ENCODE measurements around the gene GNA12.

GNA12 gene

GRCh38 chr7:2714636-2715035, 129.5 kb downstream of the GNA12 start:
- no peak for DNase-seq (ENCODE audit: insufficient read length, low spot score)
- TF ChIP-seq POLR2A (IDR thresholded peaks at IDR 0.05; ENCODE audit: low read depth, low read length) (no peak), POLR2AphosphoS5 (IDR thresholded peaks at IDR 0.05; ENCODE audit: low read depth, low read length) (no peak), TAF1 (IDR thresholded peaks at IDR 0.05; ENCODE audit: low read depth, low read length) (no peak), PAX5 (IDR thresholded peaks at IDR 0.05; ENCODE audit: insufficient read depth, low read length, severe bottlenecking) (no peak), POU2F2 (IDR thresholded peaks at IDR 0.05; ENCODE audit: low read depth, low read length) (no peak), SPI1 (IDR thresholded peaks at IDR 0.05; ENCODE audit: low read depth, low read length) (no peak)
- FAIRE-seq = no peak

- TF ChIP-seq TAF1 (IDR thresholded peaks at IDR 0.05; ENCODE audit: low read depth, low read length) = no peak
- FAIRE-seq (no peak), DNase-seq (ENCODE audit: insufficient read length, low spot score) (no peak)
Observed at GRCh38 chr7:2713978-2714377, 130.1 kb downstream of the GNA12 start.

- no peak for DNase-seq (ENCODE audit: insufficient read length, low spot score)
- no peak for FAIRE-seq
- TF ChIP-seq POLR2A (IDR thresholded peaks at IDR 0.05; ENCODE audit: low read depth, low read length) (no peak), POU2F2 (IDR thresholded peaks at IDR 0.05; ENCODE audit: low read depth, low read length) (no peak), TAF1 (IDR thresholded peaks at IDR 0.05; ENCODE audit: low read depth, low read length) (no peak), SPI1 (IDR thresholded peaks at IDR 0.05; ENCODE audit: low read depth, low read length) (no peak), PAX5 (IDR thresholded peaks at IDR 0.05; ENCODE audit: insufficient read depth, low read length, severe bottlenecking) (no peak), POLR2AphosphoS5 (IDR thresholded peaks at IDR 0.05; ENCODE audit: low read depth, low read length) (no peak)
Observed at GRCh38 chr7:2713370-2713769, 130.7 kb downstream of the GNA12 start.

GRCh38 chr7:2711895-2712675, 132.0 kb downstream of the GNA12 start:
- no peak for DNase-seq (ENCODE audit: insufficient read length, low spot score)
- TF ChIP-seq TAF1 (IDR thresholded peaks at IDR 0.05; ENCODE audit: low read depth, low read length) (no peak), POLR2A (IDR thresholded peaks at IDR 0.05; ENCODE audit: low read depth, low read length) (no peak), POLR2AphosphoS5 (IDR thresholded peaks at IDR 0.05; ENCODE audit: low read depth, low read length) (no peak), PAX5 (IDR thresholded peaks at IDR 0.05; ENCODE audit: insufficient read depth, low read length, severe bottlenecking) (no peak), SPI1 (IDR thresholded peaks at IDR 0.05; ENCODE audit: low read depth, low read length) (no peak), POU2F2 (IDR thresholded peaks at IDR 0.05; ENCODE audit: low read depth, low read length) (no peak)
- FAIRE-seq = no peak

- peak; percentile 94 for FAIRE-seq
- no peak for DNase-seq (ENCODE audit: insufficient read length, low spot score)
Observed at GRCh38 chr7:2710901-2711551, 133.1 kb downstream of the GNA12 start.

GRCh38 chr7:2710286-2710655, 133.8 kb downstream of the GNA12 start:
- FAIRE-seq (no peak), DNase-seq (ENCODE audit: insufficient read length, low spot score) (peak; percentile 67)
- TF ChIP-seq PAX5 (IDR thresholded peaks at IDR 0.05; ENCODE audit: insufficient read depth, low read length, severe bottlenecking) = no peak
- no peak for TF ChIP-seq SPI1 (IDR thresholded peaks at IDR 0.05; ENCODE audit: low read depth, low read length)
- TF ChIP-seq POLR2A (IDR thresholded peaks at IDR 0.05; ENCODE audit: low read depth, low read length) = peak; percentile 44; the same call in 1 of the 2 replicates
- peak; percentile 20; the same call in 1 of the 2 replicates for TF ChIP-seq TAF1 (IDR thresholded peaks at IDR 0.05; ENCODE audit: low read depth, low read length)
- no peak for TF ChIP-seq POLR2AphosphoS5 (IDR thresholded peaks at IDR 0.05; ENCODE audit: low read depth, low read length)

More at GRCh38 chr7:2710901-2711551, 133.1 kb downstream of the GNA12 start:
- no peak for TF ChIP-seq PAX5 (IDR thresholded peaks at IDR 0.05; ENCODE audit: insufficient read depth, low read length, severe bottlenecking)
- TF ChIP-seq SPI1 (IDR thresholded peaks at IDR 0.05; ENCODE audit: low read depth, low read length) = no peak
- no peak for TF ChIP-seq TAF1 (IDR thresholded peaks at IDR 0.05; ENCODE audit: low read depth, low read length)
- no peak for TF ChIP-seq POLR2AphosphoS5 (IDR thresholded peaks at IDR 0.05; ENCODE audit: low read depth, low read length)
- no peak for TF ChIP-seq POLR2A (IDR thresholded peaks at IDR 0.05; ENCODE audit: low read depth, low read length)
- TF ChIP-seq POU2F2 (IDR thresholded peaks at IDR 0.05; ENCODE audit: low read depth, low read length) = no peak

GRCh38 chr7:2709553-2710285, 134.4 kb downstream of the GNA12 start:
- FAIRE-seq (peak; percentile 92), DNase-seq (ENCODE audit: insufficient read length, low spot score) (peak; percentile 91)
- TF ChIP-seq POLR2AphosphoS5 (IDR thresholded peaks at IDR 0.05; ENCODE audit: low read depth, low read length) (no peak; the same call in 1 of the 2 replicates), PAX5 (IDR thresholded peaks at IDR 0.05; ENCODE audit: insufficient read depth, low read length, severe bottlenecking) (no peak), POLR2A (IDR thresholded peaks at IDR 0.05; ENCODE audit: low read depth, low read length) (peak; percentile 42; the same call in 1 of the 2 replicates)

GRCh38 chr7:2708547-2709310, 135.4 kb downstream of the GNA12 start:
- FAIRE-seq (no peak), DNase-seq (ENCODE audit: insufficient read length, low spot score) (no peak)
- TF ChIP-seq POLR2A (IDR thresholded peaks at IDR 0.05; ENCODE audit: low read depth, low read length) (no peak), PAX5 (IDR thresholded peaks at IDR 0.05; ENCODE audit: insufficient read depth, low read length, severe bottlenecking) (no peak), POLR2AphosphoS5 (IDR thresholded peaks at IDR 0.05; ENCODE audit: low read depth, low read length) (no peak), POU2F2 (IDR thresholded peaks at IDR 0.05; ENCODE audit: low read depth, low read length) (no peak), TAF1 (IDR thresholded peaks at IDR 0.05; ENCODE audit: low read depth, low read length) (no peak), SPI1 (IDR thresholded peaks at IDR 0.05; ENCODE audit: low read depth, low read length) (no peak)

GRCh38 chr7:2708041-2708440, 136.1 kb downstream of the GNA12 start:
- FAIRE-seq (no peak), DNase-seq (ENCODE audit: insufficient read length, low spot score) (no peak)
- TF ChIP-seq TAF1 (IDR thresholded peaks at IDR 0.05; ENCODE audit: low read depth, low read length) (no peak), POU2F2 (IDR thresholded peaks at IDR 0.05; ENCODE audit: low read depth, low read length) (no peak), PAX5 (IDR thresholded peaks at IDR 0.05; ENCODE audit: insufficient read depth, low read length, severe bottlenecking) (no peak), POLR2AphosphoS5 (IDR thresholded peaks at IDR 0.05; ENCODE audit: low read depth, low read length) (no peak), POLR2A (IDR thresholded peaks at IDR 0.05; ENCODE audit: low read depth, low read length) (no peak), SPI1 (IDR thresholded peaks at IDR 0.05; ENCODE audit: low read depth, low read length) (no peak)

All from GM12891 (cell line).